HepG2 (cell line): ENCODE results near the gene QRICH2. TPM values are rescaled to one million over a fixed set of nuclear protein-coding genes. Genes with fewer than 3 reads are reported as not detected.
A peak's percentile ranks its signal among the peaks of the same experiment; 100 is the strongest.

ENCODE experiments used
- CC2D1A ChIP-seq: sonication (generic); formaldehyde crosslinking; IDR thresholded peaks from 2 replicates; pipeline ENCODE4 v1.8.1; 2023; ENCODE audit warnings: mild to moderate bottlenecking, missing genetic modification reagents
- CENPBD1 ChIP-seq: sonication (generic); formaldehyde crosslinking; IDR thresholded peaks from 2 replicates; pipeline ENCODE4 v1.8.0; 2022; ENCODE audit warnings: missing genetic modification reagents, low read depth, mild to moderate bottlenecking, borderline replicate concordance
- ELK4 ChIP-seq: sonication (generic); formaldehyde crosslinking; IDR thresholded peaks from 2 replicates; pipeline ENCODE4 v1.9.0; 2021; ENCODE audit warnings: missing genetic modification reagents, borderline replicate concordance
- ETV6 ChIP-seq: sonication (generic); formaldehyde crosslinking; conservative IDR thresholded peaks from 2 replicates; pipeline ENCODE4 v1.4.0; 2020; ENCODE audit warnings: missing genetic modification reagents
- EZH2 ChIP-seq: conservative IDR thresholded peaks from 2 replicates; pipeline ENCODE4 v1.6.1; 2012; ENCODE audit warnings: mild to moderate bottlenecking, low read depth, low read length, moderate library complexity
- FOXM1 ChIP-seq: sonication (generic); formaldehyde crosslinking; IDR thresholded peaks from 2 replicates; pipeline ENCODE4 v1.5.0; 2020; ENCODE audit warnings: missing genetic modification reagents
- GMEB1 ChIP-seq: sonication (generic); formaldehyde crosslinking; IDR thresholded peaks from 2 replicates; pipeline ENCODE4 v1.5.1; 2020; ENCODE audit warnings: missing genetic modification reagents, mild to moderate bottlenecking, borderline replicate concordance
- HCFC1 ChIP-seq: fragments of 150-350 bp; IDR thresholded peaks from 2 replicates; pipeline ENCODE4 v1.6.1; 2014; ENCODE audit warnings: low read depth, low read length
- MBNL3 ChIP-seq: fragments of 250-450 bp; sonication (Bioruptor Pico); conservative IDR thresholded peaks from 2 replicates; pipeline ENCODE4 v1.8.0; 2022; ENCODE audit warnings: mild to moderate bottlenecking, inconsistent platforms
- MED13 ChIP-seq: sonication (generic); formaldehyde crosslinking; IDR thresholded peaks from 2 replicates; pipeline ENCODE4 v1.5.0; 2020; ENCODE audit warnings: missing genetic modification reagents
- MEIS1 ChIP-seq: sonication (generic); formaldehyde crosslinking; IDR thresholded peaks from 2 replicates; pipeline ENCODE4 v1.9.0; 2021; ENCODE audit warnings: mild to moderate bottlenecking, missing genetic modification reagents, moderate library complexity, borderline replicate concordance
- POLR2AphosphoS2 ChIP-seq: IDR thresholded peaks from 2 replicates; pipeline ENCODE4 v1.6.1; 2011; ENCODE audit warnings: low read depth, low read length, improper control_type of control experiment
- RFX3 ChIP-seq: IDR thresholded peaks from 2 replicates; pipeline ENCODE4 v1.6.1; 2016; ENCODE audit warnings: missing biosample characterization, missing genetic modification reagents
- SIN3B ChIP-seq: fragments of 150-350 bp; IDR thresholded peaks from 2 replicates; pipeline ENCODE4 v1.6.1; 2014; ENCODE audit warnings: low read length
- ZBTB25 ChIP-seq: IDR thresholded peaks from 2 replicates; pipeline ENCODE4 v1.6.1; 2018; ENCODE audit warnings: missing genetic modification reagents
- ZNF101 ChIP-seq: sonication (generic); formaldehyde crosslinking; IDR thresholded peaks from 2 replicates; pipeline ENCODE4 v1.4.0; 2020; ENCODE audit warnings: mild to moderate bottlenecking, low read depth, missing genetic modification reagents, borderline replicate concordance
- ZNF180 ChIP-seq: sonication (generic); formaldehyde crosslinking; IDR thresholded peaks from 2 replicates; pipeline ENCODE4 v1.4.0; 2020; ENCODE audit warnings: low read depth, missing genetic modification reagents, borderline replicate concordance
- ZNF256 ChIP-seq: sonication (generic); formaldehyde crosslinking; conservative IDR thresholded peaks from 2 replicates; pipeline ENCODE4 v1.4.0; 2020; ENCODE audit warnings: missing genetic modification reagents
- ZNF317 ChIP-seq: sonication (generic); formaldehyde crosslinking; IDR thresholded peaks from 2 replicates; pipeline ENCODE4 v1.5.0; 2020; ENCODE audit warnings: mild to moderate bottlenecking, missing genetic modification reagents
- ZNF782 ChIP-seq: sonication (generic); formaldehyde crosslinking; IDR thresholded peaks from 2 replicates; pipeline ENCODE4 v1.4.0; 2020; ENCODE audit warnings: missing genetic modification reagents, mild to moderate bottlenecking, borderline replicate concordance
- ZNF83 ChIP-seq: sonication (generic); formaldehyde crosslinking; IDR thresholded peaks from 2 replicates; pipeline ENCODE4 v1.4.0; 2020; ENCODE audit warnings: missing genetic modification reagents, mild to moderate bottlenecking, borderline replicate concordance
- polyA plus RNA-seq, 8 experiments: library from polyadenylated mRNA; depleted of rRNA in 3 of 8; stranded (reverse) in 7 of 8; unstranded in 1 of 8; fragments of >200 nt; fragmentation: Illumina TruSeq in 4 of 8; extraction: Trizol in 4 of 8; gene quantifications; 2 replicates each; pipeline versions ENCODE4 v1.2.1 to v1.2.3, GENCODE V29; 2011 to 2016; ENCODE audit warnings: low read depth in 4 of 8, missing spikeins in 1 of 8, mixed read lengths in 1 of 8; ENCODE audit not compliant: insufficient read depth in 1 of 8
- total RNA-seq, 5 experiments: library from RNA; depleted of rRNA; stranded (reverse); fragments of >200 nt; fragmentation: Illumina TruSeq; extraction: Trizol; gene quantifications; 2 replicates each; pipeline ENCODE4 v1.2.3, GENCODE V29; 2016; ENCODE audit warnings: low read depth in 1 of 5
- TF ChIP-seq, protein P1 (sequence below): sonication (generic); formaldehyde crosslinking; IDR thresholded peaks from 2 replicates; pipeline ENCODE4 v1.4.0; 2020; ENCODE audit warnings: mild to moderate bottlenecking, low read depth, missing genetic modification reagents
- TF ChIP-seq, protein P2 (sequence below): IDR thresholded peaks from 2 replicates; pipeline ENCODE4 v1.6.1; 2016; ENCODE audit warnings: mild to moderate bottlenecking, missing biosample characterization, missing genetic modification reagents

QRICH2 gene
- total and polyA plus RNA-seq, 2 of the 13 experiments (the other 11 are each of a cell fraction or from before 2014, with no cell fraction given), result 3.7 to 5.7 TPM

GRCh38 chr17:76265624-76266243 is 42.3 kb downstream of the QRICH2 start (continued):
- TF ChIP-seq ETV6 (CRISPR knock-in tag) (no peak), ZNF83 (CRISPR knock-in tag) (no peak), RFX3 (CRISPR knock-in tag) (no peak), ZNF180 (no peak), CENPBD1 (no peak), EZH2 (no peak), FOXM1 (no peak), ZNF101 (CRISPR knock-in tag) (no peak), GMEB1 (CRISPR knock-in tag) (no peak), ZNF317 (CRISPR knock-in tag) (no peak), CC2D1A (no peak), ZNF256 (CRISPR knock-in tag) (no peak), POLR2AphosphoS2 (no peak), SIN3B (no peak), MED13 (CRISPR knock-in tag) (no peak), HCFC1 (no peak), MEIS1 (CRISPR knock-in tag) (no peak; the same call in 1 of the 2 replicates), ZNF782 (CRISPR knock-in tag) (no peak), ZBTB25 (CRISPR knock-in tag) (no peak), ELK4 (CRISPR knock-in tag) (no peak), MBNL3 (CRISPR knock-in tag) (no peak)
- TF ChIP-seq, protein P1, sequence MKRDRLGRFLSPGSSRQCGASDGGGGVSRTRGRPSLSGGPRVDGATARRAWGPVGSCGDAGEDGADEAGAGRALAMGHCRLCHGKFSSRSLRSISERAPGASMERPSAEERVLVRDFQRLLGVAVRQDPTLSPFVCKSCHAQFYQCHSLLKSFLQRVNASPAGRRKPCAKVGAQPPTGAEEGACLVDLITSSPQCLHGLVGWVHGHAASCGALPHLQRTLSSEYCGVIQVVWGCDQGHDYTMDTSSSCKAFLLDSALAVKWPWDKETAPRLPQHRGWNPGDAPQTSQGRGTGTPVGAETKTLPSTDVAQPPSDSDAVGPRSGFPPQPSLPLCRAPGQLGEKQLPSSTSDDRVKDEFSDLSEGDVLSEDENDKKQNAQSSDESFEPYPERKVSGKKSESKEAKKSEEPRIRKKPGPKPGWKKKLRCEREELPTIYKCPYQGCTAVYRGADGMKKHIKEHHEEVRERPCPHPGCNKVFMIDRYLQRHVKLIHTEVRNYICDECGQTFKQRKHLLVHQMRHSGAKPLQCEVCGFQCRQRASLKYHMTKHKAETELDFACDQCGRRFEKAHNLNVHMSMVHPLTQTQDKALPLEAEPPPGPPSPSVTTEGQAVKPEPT, result no peak
- TF ChIP-seq, protein P2, sequence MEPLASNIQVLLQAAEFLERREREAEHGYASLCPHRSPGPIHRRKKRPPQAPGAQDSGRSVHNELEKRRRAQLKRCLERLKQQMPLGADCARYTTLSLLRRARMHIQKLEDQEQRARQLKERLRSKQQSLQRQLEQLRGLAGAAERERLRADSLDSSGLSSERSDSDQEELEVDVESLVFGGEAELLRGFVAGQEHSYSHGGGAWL (CRISPR knock-in tag), result peak; percentile 57; the same call in 1 of the 2 replicates
